ENCODE measurements around the gene FAM25C. TPM values are rescaled to one million over a fixed set of nuclear protein-coding genes. Genes with fewer than 3 reads are reported as not detected.
"Not testable (repeated sequence)": the region's sequence is repeated elsewhere in the genome, so short reads cannot be mapped to it uniquely, and the experiment has no call there.

The FAM25C gene
- total and polyA plus RNA-seq, 2 of the 4 experiments (the other 2 are of a cell fraction), result not detected

- H2BK20ac ChIP-seq (ENCODE audit: low read depth, low read length); H2AFZ ChIP-seq (replicated peaks; ENCODE audit: low read length, poor library complexity); H3K4me1 ChIP-seq (ENCODE audit: control insufficient read depth, insufficient read depth, low read length); H3K27ac ChIP-seq (ENCODE audit: insufficient read depth, low read length); H4K8ac ChIP-seq (ENCODE audit: low read depth in 2 of 2, low read length in 2 of 2); H3K9me1 ChIP-seq (ENCODE audit: insufficient read depth, low read length); H3K9me3 ChIP-seq (ENCODE audit: control insufficient read depth, insufficient read depth, low read length); H2AK5ac ChIP-seq (ENCODE audit: low read depth, low read length); CTCF ChIA-PET; H3K27me3 ChIP-seq (ENCODE audit: control insufficient read depth, insufficient read depth, low read length); H3K23ac ChIP-seq (ENCODE audit: low read depth, low read length); intact Hi-C loops (cut with micrococcal nuclease); H3K79me1 ChIP-seq (ENCODE audit: low read depth in 1 of 2, low read length in 2 of 2); DNase-seq; H4K20me1 ChIP-seq (ENCODE audit: insufficient read depth, low read length); H2AK9ac ChIP-seq (replicated peaks; ENCODE audit: low read depth, low read length, poor library complexity); H3K9ac ChIP-seq (ENCODE audit: low read depth, low read length); H3K4me2 ChIP-seq (ENCODE audit: low read depth, low read length); dilution Hi-C loops (cut with HindIII; ENCODE audit: low sequenced_read_pairs, unreplicated experiment); H3K36me3 ChIP-seq (ENCODE audit: control insufficient read depth, insufficient read depth, low read length); in situ Hi-C loops (cut with MboI; ENCODE audit: low sequenced_read_pairs); H4K91ac ChIP-seq (ENCODE audit: insufficient read depth, low read depth, low read length); H3K56ac ChIP-seq (ENCODE audit: extremely low read depth, insufficient read depth, low read length); H2BK120ac ChIP-seq (ENCODE audit: low read depth, low read length); H2BK15ac ChIP-seq (ENCODE audit: low read depth, low read length); H3K4me3 ChIP-seq (ENCODE audit: insufficient read depth, low read depth, low read length); H3K14ac ChIP-seq (replicated peaks; ENCODE audit: low read depth, low read length); H3K4ac ChIP-seq (ENCODE audit: low read depth, low read length); POLR2A ChIA-PET (ENCODE audit: unreplicated experiment); BruUV-seq (replicated peaks); H2BK5ac ChIP-seq (ENCODE audit: low read depth, low read length, poor library complexity, severe bottlenecking); H4K5ac ChIP-seq (ENCODE audit: low read depth, low read length); H3K18ac ChIP-seq (ENCODE audit: low read depth, low read length): not testable (repeated sequence)
- ATAC-seq (ENCODE audit: low read depth), result peak; percentile 87
- no CpG with 5 or more reads among the region's 6 CpGs for WGBS, 2 experiments (ENCODE audit: extremely low coverage in 2 of 2, insufficient read length in 1 of 2)
Observed at GRCh38 chr10:47987952-47988351, 11.6 kb downstream of the FAM25C start.

Data from IMR-90 (cell line).